ENCODE measurements around the gene CNIH2. TPM values are rescaled to one million over a fixed set of nuclear protein-coding genes. Genes with fewer than 3 reads are reported as not detected.

Gene CNIH2
- total and polyA plus RNA-seq, 9 of the 15 experiments (the other 6 are each of a cell fraction or from before 2014, with no cell fraction given), result 0.26 to 0.89 (median 0.40) TPM; not detected in 4

DNA sequence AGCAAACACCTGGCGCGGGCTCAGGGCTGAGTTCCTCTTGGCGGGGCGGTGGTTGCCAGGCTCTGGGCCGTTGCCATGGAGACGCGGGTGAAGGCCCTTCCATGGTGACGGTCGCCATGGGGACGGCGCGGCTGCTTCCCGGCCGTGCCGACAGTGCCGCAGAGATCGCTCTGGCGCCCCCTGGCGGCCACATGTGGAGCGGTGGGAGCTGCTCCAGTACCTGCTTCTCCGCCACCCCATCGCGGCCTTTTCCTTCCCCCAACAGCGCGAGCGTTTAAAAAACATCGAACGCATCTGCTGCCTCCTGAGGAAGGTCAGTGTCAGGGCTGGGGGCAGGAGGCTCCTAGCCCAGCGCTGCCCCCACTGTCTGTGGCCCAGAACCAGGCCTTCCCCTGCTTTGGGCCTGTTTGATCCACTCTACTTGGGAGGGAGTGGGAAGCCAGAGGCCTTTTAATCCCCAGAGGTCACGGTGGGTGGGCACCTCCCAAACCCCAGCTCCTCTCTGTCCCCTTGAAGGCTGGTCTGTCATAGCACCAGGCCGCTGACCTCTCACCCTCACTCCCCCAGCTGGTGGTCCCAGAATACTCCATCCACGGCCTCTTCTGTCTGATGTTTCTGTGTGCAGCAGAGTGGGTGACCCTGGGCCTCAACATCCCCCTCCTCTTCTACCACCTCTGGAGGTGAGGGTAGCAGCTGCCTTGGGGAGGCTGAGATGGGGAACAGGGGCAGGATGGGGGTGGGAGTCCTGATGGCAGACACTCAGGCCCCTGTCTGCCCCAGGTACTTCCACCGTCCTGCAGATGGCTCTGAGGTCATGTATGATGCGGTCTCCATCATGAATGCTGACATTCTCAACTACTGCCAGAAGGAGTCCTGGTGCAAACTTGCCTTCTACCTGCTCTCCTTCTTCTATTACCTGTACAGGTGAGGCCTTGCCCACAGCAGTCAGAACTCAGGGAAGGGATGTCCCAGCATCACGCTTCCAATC lies 4.8 kb downstream of the CNIH2 start (continued):
- TF ChIP-seq GATA2 (CRISPR knock-in tag; IDR thresholded peaks at IDR 0.05) (no peak), ZNF561 (CRISPR knock-in tag; conservative IDR thresholded peaks at IDR 0.05) (no peak), STAG1 (CRISPR knock-in tag; IDR thresholded peaks at IDR 0.05; ENCODE audit: borderline replicate concordance) (peak; percentile 8; the same call in 1 of the 2 replicates), NRF1 (conservative IDR thresholded peaks at IDR 0.05 in 1 of 2, IDR thresholded peaks at IDR 0.05 in 1 of 2) (peak; percentile 9 to 35; a peak in 3 of 4 replicates), MIER1 (IDR thresholded peaks at IDR 0.05; ENCODE audit: low read depth) (0 out of 2 replicates have a peak, but pooled peaks have one; percentile 27), MEIS2 (IDR thresholded peaks at IDR 0.05; ENCODE audit: partially characterized antibody) (no peak), ZKSCAN3 (CRISPR knock-in tag; IDR thresholded peaks at IDR 0.05) (no peak), ZNF584 (CRISPR knock-in tag; IDR thresholded peaks at IDR 0.05; ENCODE audit: low read depth) (no peak), TAL1 (IDR thresholded peaks at IDR 0.05) (no peak), TBL1XR1 (IDR thresholded peaks at IDR 0.05; ENCODE audit: low read length in 2 of 2) (peak in 1 of 2 experiments; percentile 36; a peak in 1 of 4 replicates), ATF7 (IDR thresholded peaks at IDR 0.05) (peak; percentile 61), NFYB (IDR thresholded peaks at IDR 0.05; ENCODE audit: extremely low read depth, insufficient read length) (no peak), ZNF408 (CRISPR knock-in tag; IDR thresholded peaks at IDR 0.05; ENCODE audit: low read depth) (no peak), RBM22 (IDR thresholded peaks at IDR 0.05; ENCODE audit: low read depth, low read length, poor library complexity, severe bottlenecking) (peak; percentile 100), KLF13 (tag; IDR thresholded peaks at IDR 0.05; ENCODE audit: borderline replicate concordance, low read depth) (no peak), ERF (CRISPR knock-in tag; IDR thresholded peaks at IDR 0.05) (0 out of 2 replicates have a peak, but pooled peaks have one; percentile 44), JUND (IDR thresholded peaks at IDR 0.05; ENCODE audit: borderline replicate concordance, low read depth, low read length) (peak; percentile 55), JUND (tag; IDR thresholded peaks at IDR 0.05; ENCODE audit: borderline replicate concordance, low read depth, low read length) (no peak; the same call in 2 of the 3 replicates), CBFA2T2 (conservative IDR thresholded peaks at IDR 0.05) (no peak), CCNT2 (IDR thresholded peaks at IDR 0.05; ENCODE audit: borderline replicate concordance, extremely low read depth, insufficient read length, low read depth, low read length) (peak; percentile 68), YY1 (IDR thresholded peaks at IDR 0.05; ENCODE audit: borderline replicate concordance in 1 of 3, control insufficient read depth in 1 of 3, extremely low read depth in 1 of 3, insufficient read depth in 3 of 3, insufficient read length in 1 of 3, insufficient replicate concordance in 2 of 3, low read depth in 1 of 3, low read length in 2 of 3) (peak in 2 of 3 experiments; percentile 28 to 76)
- TF ChIP-seq, protein P1, sequence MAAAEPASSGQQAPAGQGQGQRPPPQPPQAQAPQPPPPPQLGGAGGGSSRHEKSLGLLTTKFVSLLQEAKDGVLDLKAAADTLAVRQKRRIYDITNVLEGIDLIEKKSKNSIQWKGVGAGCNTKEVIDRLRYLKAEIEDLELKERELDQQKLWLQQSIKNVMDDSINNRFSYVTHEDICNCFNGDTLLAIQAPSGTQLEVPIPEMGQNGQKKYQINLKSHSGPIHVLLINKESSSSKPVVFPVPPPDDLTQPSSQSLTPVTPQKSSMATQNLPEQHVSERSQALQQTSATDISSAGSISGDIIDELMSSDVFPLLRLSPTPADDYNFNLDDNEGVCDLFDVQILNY (CRISPR knock-in tag; IDR thresholded peaks at IDR 0.05), result no peak
- TF ChIP-seq, protein P2, sequence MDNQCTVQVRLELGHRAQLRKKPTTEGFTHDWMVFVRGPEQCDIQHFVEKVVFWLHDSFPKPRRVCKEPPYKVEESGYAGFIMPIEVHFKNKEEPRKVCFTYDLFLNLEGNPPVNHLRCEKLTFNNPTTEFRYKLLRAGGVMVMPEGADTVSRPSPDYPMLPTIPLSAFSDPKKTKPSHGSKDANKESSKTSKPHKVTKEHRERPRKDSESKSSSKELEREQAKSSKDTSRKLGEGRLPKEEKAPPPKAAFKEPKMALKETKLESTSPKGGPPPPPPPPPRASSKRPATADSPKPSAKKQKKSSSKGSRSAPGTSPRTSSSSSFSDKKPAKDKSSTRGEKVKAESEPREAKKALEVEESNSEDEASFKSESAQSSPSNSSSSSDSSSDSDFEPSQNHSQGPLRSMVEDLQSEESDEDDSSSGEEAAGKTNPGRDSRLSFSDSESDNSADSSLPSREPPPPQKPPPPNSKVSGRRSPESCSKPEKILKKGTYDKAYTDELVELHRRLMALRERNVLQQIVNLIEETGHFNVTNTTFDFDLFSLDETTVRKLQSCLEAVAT (IDR thresholded peaks at IDR 0.05), result no peak

All from K562 (cell line).